WERI-Rb-1 (cell line): Measurements from ENCODE around the gene DIAPH2.

Experiments
- DNase-seq: peaks from one replicate; pipeline ENCODE4 v3.0.0-alpha.2; 2020
- H3K27ac ChIP-seq: fragments of 250-450 bp; sonication (Bioruptor Pico); 2 replicates; pipeline ENCODE4 v1.5.1; 2020; ENCODE audit warnings: mild to moderate bottlenecking, moderate library complexity
- H3K27me3 ChIP-seq: fragments of 250-450 bp; sonication (Bioruptor Pico); 2 replicates; pipeline ENCODE4 v1.5.1; 2021; ENCODE audit warnings: mild to moderate bottlenecking, low read depth, moderate library complexity; ENCODE audit not compliant: insufficient read depth, severe bottlenecking
- H3K36me3 ChIP-seq: fragments of 250-450 bp; sonication (Bioruptor Pico); 2 replicates; pipeline ENCODE4 v1.5.1; 2020; ENCODE audit warnings: mild to moderate bottlenecking, moderate library complexity
- H3K4me3 ChIP-seq: 2 replicates; pipeline ENCODE4 v1.5.1; 2011; ENCODE audit warnings: low read depth, mild to moderate bottlenecking, control low read depth, low read length
- H3K9me3 ChIP-seq: fragments of 250-450 bp; sonication (Bioruptor Pico); 2 replicates; pipeline ENCODE4 v1.5.1; 2021; ENCODE audit warnings: mild to moderate bottlenecking, moderate library complexity; ENCODE audit not compliant: severe bottlenecking
- CTCF ChIP-seq: IDR thresholded peaks from 2 replicates; pipeline ENCODE4 v1.5.1; 2011; ENCODE audit warnings: low read depth, mild to moderate bottlenecking, control low read depth, inconsistent platforms, low read length

DIAPH2 gene

GRCh38 chrX:96764864-96765263 lies 80.2 kb downstream of the DIAPH2 start:
- Histone ChIP-seq H3K9me3 (no peaks in the 10 kb centered on the region), H3K36me3 (no peaks in the 10 kb centered on the region), H3K27ac (no peak overlapping the region), H3K27me3 (no peaks in the 10 kb centered on the region), H3K4me3 (no peak overlapping the region)
- DNase-seq = no peak
- no peak for TF ChIP-seq CTCF

DNA sequence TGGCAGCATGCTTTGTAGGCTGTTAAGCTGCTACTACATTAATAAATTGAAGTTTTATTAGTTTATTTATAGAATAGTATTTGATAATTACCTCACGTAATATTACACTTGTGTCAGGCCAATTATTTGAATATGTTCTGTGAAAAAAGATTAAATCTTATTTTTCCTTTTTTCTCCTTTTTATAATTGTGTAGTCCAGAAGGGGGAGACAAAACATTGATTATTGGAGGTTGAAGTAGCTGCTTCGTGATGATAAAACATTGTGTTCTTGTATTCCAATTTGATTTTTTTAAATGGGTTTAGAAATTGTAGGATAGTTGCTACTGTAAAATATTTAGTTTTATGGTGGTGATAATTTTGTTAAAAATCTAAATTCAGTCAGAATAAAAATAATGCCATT lies 85.7 kb downstream of the DIAPH2 start:
- Histone ChIP-seq H3K4me3 (no peak overlapping the region), H3K27me3 (peaks cover 3% of the 10 kb centered on the region), H3K9me3 (no peaks in the 10 kb centered on the region), H3K36me3 (no peaks in the 10 kb centered on the region), H3K27ac (no peak overlapping the region)
- DNase-seq = no peak
- no peak for TF ChIP-seq CTCF

DNA sequence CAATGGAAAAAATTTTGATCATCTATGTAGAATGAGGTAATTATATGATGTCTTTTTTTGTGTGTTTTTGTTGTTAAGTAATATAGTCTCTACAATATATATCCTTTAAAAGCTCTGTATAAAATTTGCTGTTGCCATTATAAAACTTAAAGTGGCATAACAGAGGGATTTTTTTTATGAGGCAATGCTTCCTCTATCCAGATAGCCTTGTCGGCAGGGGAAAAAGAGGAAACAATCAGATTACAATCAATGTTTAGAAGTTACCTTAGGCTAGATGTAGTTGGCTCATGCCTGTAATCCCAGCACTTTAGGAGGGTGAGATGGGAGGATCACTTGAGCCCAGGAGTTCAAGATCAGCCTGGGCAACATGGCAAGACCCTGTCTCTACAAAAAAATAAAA lies 86.8 kb downstream of the DIAPH2 start:
- Histone ChIP-seq H3K9me3 (no peaks in the 10 kb centered on the region), H3K4me3 (no peak overlapping the region), H3K27ac (no peak overlapping the region), H3K36me3 (no peaks in the 10 kb centered on the region), H3K27me3 (peaks cover 3% of the 10 kb centered on the region)
- DNase-seq = no peak
- no peak for TF ChIP-seq CTCF

DNA sequence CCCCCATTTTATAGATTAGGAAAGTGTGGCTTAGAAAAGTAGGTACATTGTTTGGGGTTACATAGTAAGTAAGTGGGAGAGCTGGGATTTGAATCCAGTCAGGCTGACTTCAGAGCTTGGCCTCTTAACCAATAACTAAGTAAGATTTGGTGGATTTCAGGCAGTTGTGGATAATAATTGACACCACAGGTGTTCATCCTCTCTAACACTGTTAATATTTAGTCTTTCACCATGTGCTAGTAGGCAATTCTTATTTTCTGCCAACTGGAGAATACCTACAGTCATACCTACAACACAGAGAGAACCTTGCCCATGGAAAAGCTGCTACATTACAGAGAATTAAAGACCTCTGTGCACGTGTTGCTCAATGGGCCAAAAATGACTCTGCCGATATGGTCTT lies 89.5 kb downstream of the DIAPH2 start:
- H3K4me3 ChIP-seq = no peak overlapping the region
- H3K9me3 ChIP-seq = no peaks in the 10 kb centered on the region
- H3K27me3 ChIP-seq = peaks cover 3% of the 10 kb centered on the region
- no peaks in the 10 kb centered on the region for H3K36me3 ChIP-seq
- no peak for TF ChIP-seq CTCF
- no peak overlapping the region for H3K27ac ChIP-seq
- no peak for DNase-seq

GRCh38 chrX:96776966-96777365 lies 92.3 kb downstream of the DIAPH2 start:
- Histone ChIP-seq H3K27ac (no peak overlapping the region), H3K4me3 (no peak overlapping the region), H3K9me3 (no peaks in the 10 kb centered on the region), H3K27me3 (peaks cover 7% of the 10 kb centered on the region), H3K36me3 (no peaks in the 10 kb centered on the region)
- no peak for TF ChIP-seq CTCF
- DNase-seq = no peak

- DNase-seq = no peak
- Histone ChIP-seq H3K36me3 (no peaks in the 10 kb centered on the region), H3K9me3 (no peaks in the 10 kb centered on the region), H3K4me3 (no peak overlapping the region), H3K27ac (no peak overlapping the region), H3K27me3 (no peaks in the 10 kb centered on the region)
- TF ChIP-seq CTCF = no peak
Observed at GRCh38 chrX:96791559-96791958, 106.9 kb downstream of the DIAPH2 start.
